ENCODE data around the gene FIGNL1. TPM values are rescaled to one million over a fixed set of nuclear protein-coding genes. Genes with fewer than 3 reads are reported as not detected.

FIGNL1 gene
- total RNA-seq, 2 donors from 2014 or later = 46.0 to 50.7 TPM

DNA sequence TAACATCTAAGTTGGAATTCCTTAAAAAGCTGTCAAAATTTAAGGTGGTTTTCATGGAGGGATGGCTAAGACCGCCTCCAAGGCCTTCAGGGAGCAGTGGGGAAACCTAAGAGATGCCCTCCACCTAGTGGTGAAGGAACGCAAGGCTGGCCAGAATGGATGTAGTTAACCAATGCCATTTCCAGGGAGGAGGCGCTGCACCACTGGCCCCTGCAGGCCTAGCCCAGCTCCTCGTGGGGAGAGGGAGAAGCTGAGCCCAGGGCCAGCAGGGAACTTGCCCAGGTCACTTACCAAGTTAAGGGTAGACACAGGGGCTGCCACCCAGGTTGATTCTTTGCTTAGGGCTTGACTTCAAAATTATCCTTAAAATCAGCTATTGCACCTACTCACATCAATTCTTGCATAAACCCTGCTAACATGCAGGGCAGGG, 32.0 kb downstream of the FIGNL1 start:
- peaks cover 0 to 5% of the 10 kb centered on the region in 2 donors for H3K36me3 Mint-ChIP-seq
- no peak overlapping the region for H3K27ac Mint-ChIP-seq
- peak; percentile 80 to 98 for ATAC-seq
- no peaks in the 10 kb centered on the region for H3K9me3 Mint-ChIP-seq
- peak; percentile 75 to 77 for DNase-seq (ENCODE audit: low spot score in 2 of 2)

DNA sequence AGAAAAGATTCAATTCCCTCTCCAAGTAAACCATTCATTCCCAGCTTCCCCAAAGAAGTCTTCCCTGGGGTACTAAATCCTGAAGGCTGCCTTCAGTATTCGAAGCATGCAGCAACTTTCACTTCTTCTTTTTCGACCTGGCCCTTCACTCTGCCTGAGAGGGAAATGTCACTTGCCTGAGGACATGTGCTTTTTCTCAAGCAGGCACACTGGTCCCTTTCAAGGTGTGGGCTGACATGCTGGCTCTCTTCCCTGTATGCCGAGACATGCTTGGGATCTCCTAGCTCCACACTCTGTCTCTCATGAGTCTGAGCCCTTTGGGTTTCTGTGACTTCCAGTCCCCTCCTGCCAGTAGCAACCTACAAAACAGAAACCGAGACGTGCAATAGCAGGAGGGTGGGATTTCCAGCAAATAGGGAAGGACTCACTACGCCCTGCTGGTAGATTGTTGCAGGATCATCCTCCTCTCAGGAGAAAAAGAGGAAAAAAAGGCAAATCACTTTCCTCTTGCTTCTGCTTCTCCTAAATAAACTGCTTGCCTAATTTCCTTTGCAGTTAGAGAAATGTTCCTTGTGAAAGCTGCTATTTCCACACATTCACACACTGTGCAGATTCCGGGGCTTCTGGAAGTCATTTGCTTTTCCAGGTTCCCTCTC, 33.5 kb downstream of the FIGNL1 start:
- ATAC-seq (no peak), DNase-seq (ENCODE audit: low spot score in 2 of 2) (no peak)
- Mint-ChIP-seq H3K9me3 (no peaks in the 10 kb centered on the region), H3K27ac (peak overlapping the region in 1 of 2 donors; percentile 79), H3K36me3 (peaks cover 0 to 5% of the 10 kb centered on the region in 2 donors)

DNA sequence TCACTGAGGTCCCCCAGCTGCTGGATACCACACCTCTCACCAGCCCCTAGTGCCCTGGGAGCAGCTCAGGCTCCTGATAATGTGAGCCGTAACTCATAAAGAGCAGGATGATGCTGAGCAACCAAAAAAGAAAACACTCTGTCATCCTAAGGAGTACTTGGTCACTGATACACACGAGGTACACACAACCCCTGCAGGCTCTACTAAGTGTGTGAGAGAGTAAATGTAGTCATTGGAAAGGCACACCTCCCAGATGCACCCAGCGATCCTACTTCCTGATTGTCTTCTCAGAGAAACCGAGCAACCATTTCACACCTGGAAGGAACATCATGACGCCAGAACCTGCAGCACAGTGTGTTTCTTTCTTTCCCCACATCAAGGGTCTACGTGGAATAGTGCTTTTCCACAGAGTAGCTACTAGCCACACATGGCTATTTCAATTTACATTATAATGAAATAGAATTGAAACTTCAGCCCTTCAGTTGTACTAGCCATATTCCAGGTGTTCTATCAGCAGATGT, 34.2 kb downstream of the FIGNL1 start:
- ATAC-seq (peak; percentile 28 to 47), DNase-seq (ENCODE audit: low spot score in 2 of 2) (no peak)
- no peaks in the 10 kb centered on the region for H3K9me3 Mint-ChIP-seq
- H3K27ac Mint-ChIP-seq = peak overlapping the region; percentile 4 to 79
- peaks cover 0 to 5% of the 10 kb centered on the region in 2 donors for H3K36me3 Mint-ChIP-seq

DNA sequence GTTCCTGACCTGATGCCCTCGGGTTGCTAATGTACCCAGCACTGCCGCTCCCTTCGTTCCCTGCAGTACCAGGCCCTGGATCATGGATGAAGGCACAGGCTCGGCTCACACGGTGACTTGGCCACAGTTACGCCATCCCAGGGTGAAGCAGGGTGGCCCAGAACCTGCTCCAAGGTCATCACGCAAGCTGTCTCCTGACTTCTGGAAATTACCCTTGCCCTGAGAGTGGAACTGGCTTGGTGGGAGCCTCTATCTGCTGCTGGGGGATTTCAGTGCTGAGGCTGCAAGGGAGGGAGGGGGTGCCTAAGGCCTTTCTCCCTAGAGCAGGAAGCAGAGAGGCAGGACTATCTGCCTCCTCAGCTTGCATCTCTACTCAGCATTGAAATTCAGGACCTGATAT, 36.6 kb downstream of the FIGNL1 start:
- ATAC-seq (no peak), DNase-seq (ENCODE audit: low spot score in 2 of 2) (no peak)
- Mint-ChIP-seq H3K27ac (no peak overlapping the region), H3K9me3 (no peaks in the 10 kb centered on the region), H3K36me3 (peaks cover 0 to 5% of the 10 kb centered on the region in 2 donors)

DNA sequence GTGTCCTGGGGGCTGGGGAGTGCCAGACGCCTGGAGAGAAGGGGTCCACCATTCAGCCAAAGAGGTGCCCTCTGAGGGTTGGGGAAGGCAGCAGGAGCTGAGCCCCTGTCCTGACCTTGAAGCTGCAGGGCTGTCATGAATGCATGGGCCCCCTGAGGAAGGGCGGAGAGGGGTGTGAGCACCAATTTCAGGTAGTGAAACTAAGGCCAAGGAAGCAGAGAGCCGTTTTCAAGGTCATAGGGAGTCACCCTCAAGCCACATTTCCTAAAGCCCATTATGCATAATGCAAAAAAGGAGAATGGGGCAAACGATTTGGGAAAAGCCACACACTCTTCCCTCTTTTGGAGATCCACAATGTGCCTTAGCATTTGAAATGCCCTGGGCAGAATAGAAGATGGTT, 37.2 kb downstream of the FIGNL1 start:
- H3K36me3 Mint-ChIP-seq = peaks cover 0 to 5% of the 10 kb centered on the region in 2 donors
- DNase-seq (ENCODE audit: low spot score in 2 of 2) = no peak
- peak overlapping the region in 1 of 2 donors; percentile 50 for H3K27ac Mint-ChIP-seq
- H3K9me3 Mint-ChIP-seq = no peaks in the 10 kb centered on the region
- ATAC-seq = peak in 1 of 2 donors; percentile 6

DNA sequence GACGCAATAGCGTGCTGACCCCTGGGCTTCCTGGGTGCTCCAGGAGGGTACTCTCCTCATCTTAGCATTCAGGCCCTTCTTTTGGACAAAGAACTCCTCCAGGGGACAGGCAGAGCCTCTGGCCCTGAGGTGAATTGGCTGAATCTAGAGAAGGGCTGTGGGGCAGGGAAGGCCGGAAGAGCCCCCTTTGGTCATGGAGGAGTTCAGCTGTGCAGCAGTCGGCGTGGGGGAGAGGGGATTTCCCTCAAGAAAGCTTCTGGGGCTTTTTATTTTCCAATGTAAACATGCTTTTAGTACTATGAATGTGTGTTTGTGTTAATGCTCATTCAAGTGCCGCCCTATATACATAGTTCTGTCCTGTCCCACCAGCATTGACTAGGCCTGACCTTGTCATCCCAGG, 38.8 kb downstream of the FIGNL1 start:
- ATAC-seq = no peak
- Mint-ChIP-seq H3K36me3 (no peaks in the 10 kb centered on the region), H3K9me3 (no peaks in the 10 kb centered on the region), H3K27ac (peak overlapping the region in 1 of 2 donors; percentile 72)
- DNase-seq (ENCODE audit: low spot score in 2 of 2) = no peak

DNA sequence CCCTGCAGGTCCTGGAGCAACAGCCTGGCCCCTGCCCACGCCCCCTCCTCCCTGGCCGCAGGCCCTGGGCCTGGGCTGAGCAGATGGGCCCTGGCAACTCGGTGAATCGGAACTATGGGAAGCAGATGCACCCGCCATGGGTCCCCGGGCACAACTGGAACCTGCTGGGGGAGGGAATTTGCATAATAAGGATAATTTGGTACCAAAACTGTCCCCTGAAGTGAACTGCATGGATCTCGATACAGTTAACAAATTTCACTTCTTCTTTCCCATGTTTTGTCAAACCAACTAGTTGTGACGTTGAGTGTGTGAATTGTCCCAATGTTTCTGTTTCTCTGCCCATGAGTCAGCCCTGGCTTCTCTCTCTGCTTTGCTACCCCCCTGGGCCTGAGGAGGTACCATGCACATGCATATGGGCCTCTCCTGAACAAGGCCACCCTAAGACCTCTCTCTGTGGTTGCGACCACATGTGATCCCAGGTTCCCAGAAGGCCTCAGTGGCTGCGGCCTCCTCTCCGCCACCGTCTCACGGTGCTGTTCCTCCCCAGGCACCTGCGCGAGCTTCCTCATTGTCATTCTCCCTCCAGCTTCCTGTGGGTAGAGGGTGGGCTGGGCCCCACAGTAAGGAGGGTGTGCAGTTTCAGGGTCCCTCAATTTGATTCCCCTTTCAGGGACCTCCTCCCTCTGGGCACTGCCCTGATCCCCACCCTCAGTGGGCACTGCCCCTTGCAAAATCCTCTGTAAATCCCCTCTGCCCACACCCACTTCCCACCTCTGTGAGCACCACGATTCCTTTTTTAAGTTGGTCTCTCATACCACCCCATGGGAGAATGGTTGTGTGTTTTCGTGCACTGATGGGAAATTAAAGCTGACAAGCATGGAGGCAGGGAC, 40.0 kb downstream of the FIGNL1 start:
- DNase-seq (ENCODE audit: low spot score in 2 of 2) = no peak
- Mint-ChIP-seq H3K36me3 (no peaks in the 10 kb centered on the region), H3K9me3 (no peaks in the 10 kb centered on the region), H3K27ac (peak overlapping the region; percentile 45 to 93)
- peak; percentile 14 to 53 for ATAC-seq

DNA sequence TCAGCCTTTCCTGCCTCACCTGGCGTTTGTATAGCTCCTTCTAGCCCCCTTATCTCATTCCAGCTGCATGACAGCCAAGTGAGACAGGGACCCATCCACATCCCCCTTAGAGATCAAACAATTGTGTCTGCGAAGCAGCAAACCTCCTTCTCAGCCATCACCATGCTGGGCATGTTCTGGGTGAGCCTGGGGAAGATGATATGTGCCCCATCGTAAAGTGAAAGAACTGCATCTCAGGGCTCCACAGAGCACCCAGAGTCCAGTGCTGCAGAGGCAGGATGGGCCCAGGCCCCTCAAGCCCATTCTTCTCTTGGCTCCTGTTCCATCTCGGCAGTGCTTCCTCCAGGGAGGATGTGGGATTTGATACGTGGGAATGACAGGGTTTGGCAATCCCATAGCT, 43.2 kb downstream of the FIGNL1 start:
- Mint-ChIP-seq H3K27ac (peak overlapping the region; percentile 3 to 82), H3K9me3 (no peaks in the 10 kb centered on the region), H3K36me3 (peaks cover 4 to 9% of the 10 kb centered on the region in 2 donors)
- ATAC-seq (peak; percentile 3 to 22), DNase-seq (ENCODE audit: low spot score in 2 of 2) (no peak)

DNA sequence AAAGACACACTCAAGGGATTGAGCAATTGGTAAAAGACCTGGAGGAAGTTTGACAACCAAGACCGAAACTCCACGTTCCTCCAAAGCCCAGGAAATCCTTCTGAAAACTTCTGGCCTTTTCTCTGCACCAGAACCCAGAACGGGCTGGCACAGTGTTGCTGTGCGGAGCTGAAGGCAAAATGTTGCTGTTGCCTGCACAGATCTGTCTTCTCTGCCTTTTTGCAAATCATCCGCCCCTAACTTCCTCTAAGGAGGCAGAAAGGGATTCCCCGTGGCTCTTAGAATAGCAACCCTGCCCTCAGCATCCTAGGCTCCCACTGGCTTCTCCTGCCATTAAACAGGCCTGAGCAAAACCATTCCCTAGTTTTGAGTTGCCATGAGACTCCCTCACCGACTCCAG, 44.9 kb downstream of the FIGNL1 start:
- ATAC-seq (no peak), DNase-seq (ENCODE audit: low spot score in 2 of 2) (no peak)
- Mint-ChIP-seq H3K27ac (peak overlapping the region; percentile 82 to 94), H3K9me3 (no peaks in the 10 kb centered on the region), H3K36me3 (peaks cover 19 to 25% of the 10 kb centered on the region in 2 donors)

DNA sequence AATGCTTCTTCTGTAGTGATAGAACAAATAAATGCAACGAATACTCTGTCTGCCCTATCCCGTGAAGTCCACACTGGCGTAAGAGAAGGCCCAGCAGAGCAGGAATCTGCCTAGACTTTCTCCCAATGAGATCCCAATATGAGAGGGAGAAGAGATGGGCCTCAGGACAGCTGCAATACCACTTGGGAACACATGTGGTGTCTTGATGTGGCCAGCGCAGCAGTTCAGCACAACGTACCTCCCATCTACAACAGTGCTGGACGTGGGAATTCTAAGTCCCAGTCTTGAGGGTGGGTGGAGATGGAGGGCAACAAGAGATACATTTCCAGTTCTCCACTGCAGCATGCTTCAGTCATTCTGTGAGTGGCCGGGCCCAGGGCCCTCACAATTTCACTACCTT, 45.8 kb downstream of the FIGNL1 start:
- H3K36me3 Mint-ChIP-seq = peaks cover 26 to 31% of the 10 kb centered on the region in 2 donors
- H3K27ac Mint-ChIP-seq = no peak overlapping the region
- DNase-seq (ENCODE audit: low spot score in 2 of 2) = no peak
- no peaks in the 10 kb centered on the region for H3K9me3 Mint-ChIP-seq
- no peak for ATAC-seq

DNA sequence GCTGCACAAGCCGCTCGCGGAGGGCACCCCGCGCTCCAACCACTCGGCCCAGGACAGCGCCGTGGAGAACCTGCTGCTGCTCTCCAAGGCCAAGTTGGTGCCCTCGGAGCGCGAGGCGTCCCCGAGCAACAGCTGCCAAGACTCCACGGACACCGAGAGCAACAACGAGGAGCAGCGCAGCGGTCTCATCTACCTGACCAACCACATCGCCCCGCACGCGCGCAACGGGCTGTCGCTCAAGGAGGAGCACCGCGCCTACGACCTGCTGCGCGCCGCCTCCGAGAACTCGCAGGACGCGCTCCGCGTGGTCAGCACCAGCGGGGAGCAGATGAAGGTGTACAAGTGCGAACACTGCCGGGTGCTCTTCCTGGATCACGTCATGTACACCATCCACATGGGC, 50.0 kb downstream of the FIGNL1 start:
- H3K27ac Mint-ChIP-seq = peak overlapping the region in 1 of 2 donors; percentile 67
- peaks cover 38 to 66% of the 10 kb centered on the region in 2 donors for H3K36me3 Mint-ChIP-seq
- ATAC-seq (no peak), DNase-seq (ENCODE audit: low spot score in 2 of 2) (no peak)
- H3K9me3 Mint-ChIP-seq = no peaks in the 10 kb centered on the region

DNA sequence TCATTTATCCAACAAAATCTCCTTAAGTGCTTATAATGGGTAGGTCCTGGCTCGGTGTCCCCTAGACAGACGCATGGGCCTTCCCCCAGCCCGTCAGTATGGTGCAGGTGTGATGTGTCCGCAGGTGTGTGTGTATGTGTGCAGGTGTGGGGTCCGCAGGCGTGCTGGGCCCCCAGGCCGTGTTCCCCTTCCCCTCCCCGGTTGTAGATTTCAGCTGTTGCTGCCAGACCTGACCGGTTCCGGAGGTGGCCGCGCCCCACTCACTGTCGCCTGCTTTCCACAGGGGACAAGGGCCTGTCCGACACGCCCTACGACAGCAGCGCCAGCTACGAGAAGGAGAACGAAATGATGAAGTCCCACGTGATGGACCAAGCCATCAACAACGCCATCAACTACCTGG, 50.5 kb downstream of the FIGNL1 start:
- Mint-ChIP-seq H3K36me3 (peaks cover 38 to 66% of the 10 kb centered on the region in 2 donors), H3K9me3 (no peaks in the 10 kb centered on the region), H3K27ac (peak overlapping the region; percentile 12 to 67)
- no peak for DNase-seq (ENCODE audit: low spot score in 2 of 2)
- no peak for ATAC-seq

DNA sequence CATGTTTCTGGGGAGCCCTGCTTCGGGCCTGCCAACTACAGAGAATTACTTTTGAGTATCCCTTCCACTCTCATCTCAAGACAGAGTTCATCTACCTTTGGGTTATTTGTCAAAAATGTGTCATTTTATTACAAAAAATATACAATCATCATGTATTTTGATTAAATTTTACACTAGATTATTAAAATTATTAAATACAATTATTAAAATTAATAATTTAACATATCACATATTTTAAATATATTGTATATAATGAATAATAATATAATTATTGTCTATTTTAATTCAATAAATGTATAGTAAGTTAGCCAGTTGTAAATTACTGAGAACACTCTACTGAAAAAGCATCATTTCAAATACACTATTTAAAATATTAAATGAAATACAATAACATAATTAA, 50.9 kb downstream of the FIGNL1 start:
- Mint-ChIP-seq H3K36me3 (peaks cover 37 to 68% of the 10 kb centered on the region in 2 donors), H3K27ac (no peak overlapping the region), H3K9me3 (no peaks in the 10 kb centered on the region)
- ATAC-seq (no peak), DNase-seq (ENCODE audit: low spot score in 2 of 2) (no peak)

DNA sequence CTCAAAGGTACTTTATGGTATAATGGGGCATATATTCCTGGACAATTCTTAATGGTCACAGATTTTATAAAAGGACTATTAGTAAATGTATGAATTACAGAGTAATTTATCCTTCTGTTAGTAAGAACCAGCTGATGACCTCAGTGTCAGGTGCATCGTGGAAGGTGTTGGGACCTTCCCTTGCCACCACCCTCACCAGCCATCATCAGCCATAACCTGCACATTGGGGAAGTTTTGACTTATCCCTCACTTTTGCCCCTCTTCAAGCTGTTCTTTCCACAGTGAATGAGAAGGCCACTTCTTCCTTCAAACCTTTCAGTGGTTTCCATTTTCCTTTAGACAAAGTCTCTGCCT, 52.2 kb downstream of the FIGNL1 start:
- H3K36me3 Mint-ChIP-seq = peaks cover 47 to 80% of the 10 kb centered on the region in 2 donors
- DNase-seq (ENCODE audit: low spot score in 2 of 2) = no peak
- H3K27ac Mint-ChIP-seq = peak overlapping the region; percentile 85 to 91

DNA sequence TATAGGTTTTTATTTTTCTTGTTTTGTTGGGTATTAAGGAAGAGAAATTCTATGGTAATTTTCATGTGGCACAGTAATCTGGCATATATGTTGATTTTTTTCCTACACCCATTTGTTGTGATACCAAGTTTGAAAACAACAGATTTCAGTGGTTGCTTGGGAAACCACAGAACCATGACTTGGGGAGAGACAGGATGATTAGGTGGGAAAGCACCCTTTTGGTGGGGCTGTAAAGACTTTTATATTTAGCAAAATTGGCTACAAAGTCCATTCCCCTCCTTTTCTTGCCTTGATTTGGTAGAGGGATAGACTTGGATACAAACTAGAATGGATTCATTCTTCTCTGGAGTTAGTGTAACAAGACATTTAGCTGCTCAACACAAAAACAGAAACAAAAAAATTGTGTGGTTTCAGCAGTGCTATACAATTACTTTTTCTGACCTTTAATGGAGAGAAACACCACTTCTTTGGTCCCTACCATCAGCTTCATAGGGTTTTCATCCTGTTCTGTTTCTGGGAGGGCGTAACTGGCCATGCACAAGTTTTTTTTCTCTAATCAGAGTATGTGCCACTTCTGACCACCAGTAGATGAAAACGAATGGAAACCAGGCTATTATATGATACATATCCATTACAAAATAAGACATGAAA, 52.7 kb downstream of the FIGNL1 start:
- peak overlapping the region; percentile 85 to 96 for H3K27ac Mint-ChIP-seq
- peaks cover 52 to 82% of the 10 kb centered on the region in 2 donors for H3K36me3 Mint-ChIP-seq
- DNase-seq (ENCODE audit: low spot score in 2 of 2) (no peak), ATAC-seq (peak; percentile 19 to 24)
- peaks cover 0 to 7% of the 10 kb centered on the region in 2 donors for H3K9me3 Mint-ChIP-seq

More for the DNA sequence above, 52.2 kb downstream of the FIGNL1 start:
- peak in 1 of 2 donors; percentile 37 for ATAC-seq
- peaks cover 0 to 7% of the 10 kb centered on the region in 2 donors for H3K9me3 Mint-ChIP-seq

DNA sequence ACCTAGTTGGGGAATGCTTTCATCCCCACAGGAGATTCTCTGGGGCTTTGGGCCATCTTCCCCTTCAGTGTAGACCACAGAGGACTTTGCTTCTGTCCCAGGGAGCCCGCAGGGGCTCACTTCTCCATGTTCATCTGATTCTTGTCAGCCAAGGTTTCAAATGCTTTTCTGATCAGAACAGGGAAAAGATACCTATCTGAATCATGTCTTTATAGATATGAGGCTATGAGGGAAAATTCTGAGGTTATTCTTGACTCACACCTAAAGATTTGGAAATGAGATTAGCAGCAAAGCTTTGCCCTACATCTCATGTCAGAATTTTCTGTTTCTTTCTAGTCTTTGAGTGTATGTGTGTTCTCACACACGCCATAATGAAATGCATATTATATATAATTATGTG, 53.3 kb downstream of the FIGNL1 start:
- peak; percentile 51 to 62 for ATAC-seq
- Mint-ChIP-seq H3K9me3 (peaks cover 0 to 7% of the 10 kb centered on the region in 2 donors), H3K36me3 (peaks cover 58 to 82% of the 10 kb centered on the region in 2 donors), H3K27ac (peak overlapping the region; percentile 85 to 96)
- DNase-seq (ENCODE audit: low spot score in 2 of 2) = no peak

DNA sequence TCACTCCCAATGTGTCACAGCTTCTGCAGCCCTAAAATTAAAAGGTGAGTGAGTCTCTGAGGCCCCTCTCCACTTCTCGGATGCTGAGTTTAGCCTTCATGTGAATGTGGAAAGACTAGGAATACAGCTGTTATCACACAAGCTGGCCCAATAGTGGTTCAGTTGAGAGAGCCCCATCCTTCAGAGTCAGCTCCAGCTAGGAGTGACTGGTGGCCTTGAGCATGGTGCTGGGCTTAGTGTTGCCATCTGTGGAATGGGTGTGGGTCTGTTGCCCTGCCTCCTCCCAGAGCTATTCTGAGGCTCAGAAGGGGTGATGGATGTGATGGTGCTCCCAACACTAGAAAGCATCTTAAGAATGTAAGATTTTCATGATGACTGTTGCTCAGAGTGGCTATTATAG, 55.8 kb downstream of the FIGNL1 start:
- peaks cover 0 to 7% of the 10 kb centered on the region in 2 donors for H3K9me3 Mint-ChIP-seq
- peak overlapping the region; percentile 97 to 99 for H3K27ac Mint-ChIP-seq
- ATAC-seq (no peak), DNase-seq (ENCODE audit: low spot score in 2 of 2) (no peak)
- H3K36me3 Mint-ChIP-seq = peaks cover 53 to 84% of the 10 kb centered on the region in 2 donors
